GM19467 (cell line): Measurements from ENCODE around the gene CNTNAP2.

Source experiments
- ATAC-seq: cut with Tn5 transposase; IDR thresholded peaks from one replicate; pipeline ENCODE4 v1.9.1; 2021; ENCODE audit warnings: mild to moderate bottlenecking, moderate library complexity; ENCODE audit not compliant: unreplicated experiment

CNTNAP2 gene

GRCh38 chr7:146285418-146285817, 168.8 kb downstream of the CNTNAP2 start:
- no peak for ATAC-seq

- no peak for ATAC-seq
Observed at GRCh38 chr7:146290746-146291145, 174.1 kb downstream of the CNTNAP2 start.

- ATAC-seq = no peak
Observed at GRCh38 chr7:146291900-146292299, 175.3 kb downstream of the CNTNAP2 start.

GRCh38 chr7:146296028-146296427, 179.4 kb downstream of the CNTNAP2 start:
- no peak for ATAC-seq

GRCh38 chr7:146314962-146315361, 198.4 kb downstream of the CNTNAP2 start:
- ATAC-seq = no peak

GRCh38 chr7:146319629-146320028, 203.0 kb downstream of the CNTNAP2 start:
- no peak for ATAC-seq

GRCh38 chr7:146321301-146321700, 204.7 kb downstream of the CNTNAP2 start:
- no peak for ATAC-seq

- no peak for ATAC-seq
Observed at GRCh38 chr7:146331369-146331768, 214.8 kb downstream of the CNTNAP2 start.

- no peak for ATAC-seq
Observed at GRCh38 chr7:146345251-146345650, 228.7 kb downstream of the CNTNAP2 start.

GRCh38 chr7:146346096-146346495, 229.5 kb downstream of the CNTNAP2 start:
- no peak for ATAC-seq

- no peak for ATAC-seq
Observed at GRCh38 chr7:146355216-146355615, 238.6 kb downstream of the CNTNAP2 start.

- no peak for ATAC-seq
Observed at GRCh38 chr7:146359176-146359575, 242.6 kb downstream of the CNTNAP2 start.

- ATAC-seq = no peak
Observed at GRCh38 chr7:146366938-146367337, 250.3 kb downstream of the CNTNAP2 start.

GRCh38 chr7:146370171-146370570, 253.6 kb downstream of the CNTNAP2 start:
- no peak for ATAC-seq

GRCh38 chr7:146375170-146375569, 258.6 kb downstream of the CNTNAP2 start:
- no peak for ATAC-seq

GRCh38 chr7:146378196-146378595, 261.6 kb downstream of the CNTNAP2 start:
- ATAC-seq = no peak

GRCh38 chr7:146387140-146387539, 270.5 kb downstream of the CNTNAP2 start:
- ATAC-seq = no peak

- ATAC-seq = no peak
Observed at GRCh38 chr7:146388928-146389327, 272.3 kb downstream of the CNTNAP2 start.

GRCh38 chr7:146393346-146393745, 276.7 kb downstream of the CNTNAP2 start:
- ATAC-seq = no peak

GRCh38 chr7:146397141-146397540, 280.5 kb downstream of the CNTNAP2 start:
- no peak for ATAC-seq

- ATAC-seq = no peak
Observed at GRCh38 chr7:146401939-146402338, 285.3 kb downstream of the CNTNAP2 start.

- ATAC-seq = no peak
Observed at GRCh38 chr7:146405737-146406136, 289.1 kb downstream of the CNTNAP2 start.

GRCh38 chr7:146411975-146412374, 295.4 kb downstream of the CNTNAP2 start:
- ATAC-seq = no peak

- ATAC-seq = no peak
Observed at GRCh38 chr7:146412781-146413180, 296.2 kb downstream of the CNTNAP2 start.
